IMR-90 (cell line): Measurements from ENCODE around the gene UMODL1. TPM values are rescaled to one million over a fixed set of nuclear protein-coding genes. Genes with fewer than 3 reads are reported as not detected.

Experiments
- ATAC-seq: fragments of 200-7000 bp; cut with Tn5 transposase; 2 replicates; pipeline ENCODE4 v1.9.1; 2020; ENCODE audit warnings: low read depth, mild to moderate bottlenecking, moderate library complexity
- BruUV-seq: library from RNA; stranded (reverse); fragments of 400-500 nt; replicated peaks from 2 replicates; lab custom pipeline; 2021; lab: Mats Ljungman, UMichigan
- CTCF ChIA-PET: fragments of 300-600 bp; formaldehyde crosslinking; extraction: SDS; loops from one replicate; lab custom pipeline; 2021; ENCODE audit warnings: antibody characterized with exemption; lab: Yijun Ruan, JAX
- POLR2A ChIA-PET: fragments of 300-600 bp; sonication (Branson Sonifier 250); formaldehyde crosslinking; loops from one replicate; lab custom pipeline; 2022; ENCODE audit warnings: antibody characterized with exemption; ENCODE audit not compliant: unreplicated experiment; lab: Charles Lee
- DNase-seq: peaks from one replicate; pipeline ENCODE4 v3.0.0; 2013
- H2AFZ ChIP-seq: replicated peaks from 2 replicates; pipeline ENCODE3; 2013; ENCODE audit warnings: low read length, mild to moderate bottlenecking; ENCODE audit not compliant: poor library complexity
- H2AK5ac ChIP-seq: 2 replicates; pipeline ENCODE4 v1.6.1; 2013; ENCODE audit warnings: low read depth, low read length, inconsistent platforms
- H2AK9ac ChIP-seq: replicated peaks from 2 replicates; pipeline ENCODE3; 2013; ENCODE audit warnings: mild to moderate bottlenecking, low read depth, low read length, moderate library complexity; ENCODE audit not compliant: poor library complexity
- H2BK120ac ChIP-seq: 2 replicates; pipeline ENCODE4 v1.6.1; 2013; ENCODE audit warnings: low read depth, low read length, inconsistent platforms
- H2BK15ac ChIP-seq: 3 replicates; pipeline ENCODE4 v1.6.1; 2013; ENCODE audit warnings: low read depth, low read length, inconsistent platforms
- H2BK20ac ChIP-seq: 2 replicates; pipeline ENCODE4 v1.6.1; 2013; ENCODE audit warnings: low read depth, mild to moderate bottlenecking, inconsistent platforms, low read length, moderate library complexity
- H2BK5ac ChIP-seq: 2 replicates; pipeline ENCODE4 v1.6.1; 2013; ENCODE audit warnings: mild to moderate bottlenecking, low read depth, low read length, inconsistent platforms; ENCODE audit not compliant: poor library complexity, severe bottlenecking
- H3K14ac ChIP-seq: replicated peaks from 2 replicates; pipeline ENCODE4 v1.6.1; 2013; ENCODE audit warnings: low read depth, low read length, inconsistent platforms
- H3K18ac ChIP-seq: 2 replicates; pipeline ENCODE4 v1.6.1; 2013; ENCODE audit warnings: low read depth, low read length, control low read depth
- H3K23ac ChIP-seq: 2 replicates; pipeline ENCODE4 v1.6.1; 2013; ENCODE audit warnings: low read depth, low read length, inconsistent platforms
- H3K27ac ChIP-seq: 2 replicates; pipeline ENCODE4 v1.5.1; 2013; ENCODE audit warnings: mild to moderate bottlenecking, control low read depth, low read length; ENCODE audit not compliant: insufficient read depth
- H3K27me3 ChIP-seq: 2 replicates; pipeline ENCODE4 v1.6.1; 2013; ENCODE audit warnings: low read length; ENCODE audit not compliant: control insufficient read depth, insufficient read depth
- H3K36me3 ChIP-seq: 2 replicates; pipeline ENCODE4 v1.6.1; 2013; ENCODE audit warnings: low read length, mixed read lengths; ENCODE audit not compliant: control insufficient read depth, insufficient read depth
- H3K4ac ChIP-seq: 2 replicates; pipeline ENCODE4 v1.6.1; 2013; ENCODE audit warnings: low read depth, low read length, inconsistent platforms
- H3K4me1 ChIP-seq: 2 replicates; pipeline ENCODE4 v1.6.1; 2013; ENCODE audit warnings: low read length, mixed read lengths; ENCODE audit not compliant: control insufficient read depth, insufficient read depth
- H3K4me2 ChIP-seq: 2 replicates; pipeline ENCODE4 v1.6.1; 2013; ENCODE audit warnings: low read depth, mild to moderate bottlenecking, control low read depth, low read length, moderate library complexity
- H3K4me3 ChIP-seq: 2 replicates; pipeline ENCODE4 v1.5.1; 2013; ENCODE audit warnings: low read depth, mild to moderate bottlenecking, control low read depth, low read length, moderate library complexity; ENCODE audit not compliant: insufficient read depth
- H3K56ac ChIP-seq: 2 replicates; pipeline ENCODE4 v1.6.1; 2013; ENCODE audit warnings: low read length, inconsistent platforms; ENCODE audit not compliant: insufficient read depth; ENCODE audit errors: extremely low read depth
- H3K79me1 ChIP-seq, 2 experiments: 2 replicates each; pipeline ENCODE4 v1.6.1; 2013; ENCODE audit warnings: low read length in 2 of 2, inconsistent platforms in 1 of 2, low read depth in 1 of 2
- H3K9ac ChIP-seq: 2 replicates; pipeline ENCODE4 v1.6.1; 2013; ENCODE audit warnings: low read depth, low read length, control low read depth
- H3K9me1 ChIP-seq: 2 replicates; pipeline ENCODE4 v1.6.1; 2013; ENCODE audit warnings: low read length, inconsistent platforms; ENCODE audit not compliant: insufficient read depth
- H3K9me3 ChIP-seq: 2 replicates; pipeline ENCODE4 v1.6.1; 2013; ENCODE audit warnings: low read length; ENCODE audit not compliant: control insufficient read depth, insufficient read depth
- H4K20me1 ChIP-seq: 2 replicates; pipeline ENCODE4 v1.6.1; 2013; ENCODE audit warnings: low read length, inconsistent platforms; ENCODE audit not compliant: insufficient read depth
- H4K5ac ChIP-seq: 2 replicates; pipeline ENCODE4 v1.6.1; 2013; ENCODE audit warnings: mild to moderate bottlenecking, low read depth, low read length, control low read depth
- H4K8ac ChIP-seq, 2 experiments: 2 replicates each; pipeline ENCODE4 v1.6.1; 2013; ENCODE audit warnings: low read depth in 2 of 2, low read length in 2 of 2, control low read depth in 1 of 2, inconsistent platforms in 1 of 2
- H4K91ac ChIP-seq: 2 replicates; pipeline ENCODE4 v1.6.1; 2013; ENCODE audit warnings: low read depth, low read length, inconsistent platforms; ENCODE audit not compliant: insufficient read depth
- BHLHE40 ChIP-seq: fragments of 150-350 bp; IDR thresholded peaks from 2 replicates; pipeline ENCODE4 v1.6.1; 2016; ENCODE audit warnings: mild to moderate bottlenecking, low read depth, low read length
- CEBPB ChIP-seq: IDR thresholded peaks from 2 replicates; pipeline ENCODE4 v1.6.1; 2012; ENCODE audit warnings: low read depth, low read length, improper control_type of control experiment
- CHD1 ChIP-seq: IDR thresholded peaks from 2 replicates; pipeline ENCODE4 v1.6.1; 2012; ENCODE audit warnings: low read depth, low read length, improper control_type of control experiment
- CTCF ChIP-seq: conservative IDR thresholded peaks from 2 replicates; pipeline ENCODE4 v1.5.1; 2012; ENCODE audit warnings: mild to moderate bottlenecking, low read depth, low read length, improper control_type of control experiment
- ELK1 ChIP-seq: fragments of 150-350 bp; IDR thresholded peaks from 2 replicates; pipeline ENCODE4 v1.6.1; 2016; ENCODE audit warnings: low read depth, mild to moderate bottlenecking, low read length, moderate library complexity, borderline replicate concordance
- FOS ChIP-seq: fragments of 150-350 bp; IDR thresholded peaks from 2 replicates; pipeline ENCODE4 v1.6.1; 2016; ENCODE audit warnings: low read depth, low read length
- MAFK ChIP-seq: IDR thresholded peaks from 2 replicates; pipeline ENCODE4 v1.6.1; 2012; ENCODE audit warnings: low read depth, low read length, improper control_type of control experiment
- MXI1 ChIP-seq: IDR thresholded peaks from 2 replicates; pipeline ENCODE4 v1.6.1; 2012; ENCODE audit warnings: low read depth, mild to moderate bottlenecking, low read length, moderate library complexity, borderline replicate concordance
- NFE2L2 ChIP-seq: fragments of 150-350 bp; IDR thresholded peaks from 2 replicates; pipeline ENCODE4 v1.6.1; 2016; ENCODE audit warnings: low read depth, mild to moderate bottlenecking, low read length
- POLR2A ChIP-seq: IDR thresholded peaks from 2 replicates; pipeline ENCODE4 v1.6.1; 2012; ENCODE audit warnings: mild to moderate bottlenecking, low read depth, low read length
- RAD21 ChIP-seq: IDR thresholded peaks from 2 replicates; pipeline ENCODE4 v1.6.1; 2012; ENCODE audit warnings: low read length, improper control_type of control experiment
- RCOR1 ChIP-seq: IDR thresholded peaks from 2 replicates; pipeline ENCODE4 v1.6.1; 2012; ENCODE audit warnings: mild to moderate bottlenecking, low read length, improper control_type of control experiment; ENCODE audit not compliant: insufficient replicate concordance
- RFX5 ChIP-seq: IDR thresholded peaks from 2 replicates; pipeline ENCODE4 v1.8.0; 2012; ENCODE audit warnings: low read depth, mild to moderate bottlenecking, low read length, moderate library complexity
- WGBS, 2 experiments: methylation state at CpG; one replicate each; pipeline versions ENCODE4 v1.1.5 to v1.1.7; 2013; ENCODE audit warnings: missing lambda C conversion rate in 2 of 2; ENCODE audit not compliant: insufficient read length in 1 of 2; ENCODE audit errors: extremely low coverage in 2 of 2; 5-methylcytosine and 5-hydroxymethylcytosine counted together
- dilution Hi-C: fragments of 300-500 bp; cut with HindIII; formaldehyde crosslinking; loops from one replicate; pipeline ENCODE4 v1.14.3; 2018; ENCODE audit warnings: low sequenced_read_pairs; ENCODE audit not compliant: unreplicated experiment
- in situ Hi-C: fragments of 300-500 bp; cut with MboI; formaldehyde crosslinking; loops from 3 replicates; pipeline ENCODE4 v1.14.3; 2019; ENCODE audit warnings: low sequenced_read_pairs, inconsistent platforms, mixed read lengths
- intact Hi-C: fragments of 100-400 bp; cut with micrococcal nuclease; formaldehyde crosslinking; loops from 2 replicates; pipeline ENCODE4 v1.10.0; 2022
- polyA plus RNA-seq, 3 experiments: library from polyadenylated mRNA; depleted of rRNA; stranded (reverse); fragments of >200 nt; gene quantifications; 2 replicates each; pipeline ENCODE4 v1.2.3, GENCODE V29; 2012; ENCODE audit warnings: low replicate concordance in 1 of 3
- total RNA-seq: library from RNA; depleted of rRNA; stranded (reverse); fragments of >200 nt; gene quantifications from 2 replicates; pipeline ENCODE4 v1.2.3, GENCODE V29; 2012

UMODL1 gene
- total and polyA plus RNA-seq, 2 of the 4 experiments (the other 2 are of a cell fraction): 0.02 TPM; not detected in 1

- no peak overlapping the region for H2AK9ac ChIP-seq
- H3K18ac ChIP-seq: no peak overlapping the region
- no peak overlapping the region for H3K9ac ChIP-seq
- H3K4ac ChIP-seq: no peak overlapping the region
- no peak overlapping the region for H2BK20ac ChIP-seq
- no peaks in the 10 kb centered on the region for H3K9me1 ChIP-seq
- H3K4me1 ChIP-seq: no peaks in the 10 kb centered on the region
- H2BK15ac ChIP-seq: no peak overlapping the region
- no peak overlapping the region for H4K5ac ChIP-seq
- H4K91ac ChIP-seq: no peak overlapping the region
- H3K4me3 ChIP-seq: no peak overlapping the region
- no peak overlapping the region for H3K27ac ChIP-seq
- POLR2A ChIA-PET: no interaction called here
- H4K20me1 ChIP-seq: no peaks in the 10 kb centered on the region; the same call in 1 of the 2 replicates
- no peak overlapping the region for H2AK5ac ChIP-seq
- ATAC-seq (no peak), DNase-seq (no peak)
- dilution Hi-C loops: no loop called here
- intact Hi-C loops: no loop called here
- TF ChIP-seq RCOR1: no peak
- TF ChIP-seq CEBPB: no peak
- no peak for TF ChIP-seq BHLHE40
- TF ChIP-seq CHD1: no peak
- TF ChIP-seq RAD21: no peak
- no peak for TF ChIP-seq MAFK
- no peak for TF ChIP-seq NFE2L2
- no peak for TF ChIP-seq FOS
- no peak for TF ChIP-seq RFX5
- no peak for TF ChIP-seq MXI1
- no peak for TF ChIP-seq CTCF
- no peak for TF ChIP-seq POLR2A
- TF ChIP-seq ELK1: no peak
- H3K79me1 ChIP-seq: no peaks in the 10 kb centered on the region
- H3K56ac ChIP-seq: no peak overlapping the region
- CTCF ChIA-PET: no interaction called here
- H3K9me3 ChIP-seq: no peaks in the 10 kb centered on the region
- H3K27me3 ChIP-seq: peaks cover 55% of the 10 kb centered on the region
- no peaks in the 10 kb centered on the region for H3K36me3 ChIP-seq
- H3K14ac ChIP-seq: no peak overlapping the region
- no peak overlapping the region for H4K8ac ChIP-seq
- no TSS peak for BruUV-seq
- H3K4me2 ChIP-seq: no peak overlapping the region
- 36% methylated on average over 12 of the region's 20 CpGs; no CpG with 5 or more reads in 1 of the 2 experiments for WGBS, 2 experiments
- H3K23ac ChIP-seq: no peak overlapping the region
- no peak overlapping the region for H2BK120ac ChIP-seq
- H2AFZ ChIP-seq: no peak overlapping the region
- no peak overlapping the region for H2BK5ac ChIP-seq
- in situ Hi-C loops: loop anchor here (25.0 kb wide), 1 partner anchor 680 kb away; no protein-coding TSS in a partner anchor
Measured at GRCh38 chr21:42156690-42157605, 85.8 kb downstream of the UMODL1 start.
